K562 (cell line): ENCODE measurements around the gene BRAP. TPM values are rescaled to one million over a fixed set of nuclear protein-coding genes. Genes with fewer than 3 reads are reported as not detected.

Experiments used
- CCNT2 ChIP-seq: IDR thresholded peaks from 2 replicates; pipeline ENCODE4 v1.6.1; 2011; ENCODE audit warnings: borderline replicate concordance, low read depth, mild to moderate bottlenecking, moderate library complexity, mixed read lengths, low read length; ENCODE audit not compliant: insufficient read length; ENCODE audit errors: extremely low read depth
- HDAC8 ChIP-seq: fragments of 450-650 bp; IDR thresholded peaks from 2 replicates; pipeline ENCODE4 v1.6.1; 2016; ENCODE audit warnings: mild to moderate bottlenecking, missing genetic modification characterization, moderate library complexity, missing compliant biosample characterization
- MCM3 ChIP-seq: fragments of 450-650 bp; IDR thresholded peaks from 2 replicates; pipeline ENCODE4 v1.6.1; 2016
- MEF2A ChIP-seq: IDR thresholded peaks from 2 replicates; pipeline ENCODE4 v1.6.1; 2011; ENCODE audit warnings: low read depth, mild to moderate bottlenecking, low read length, moderate library complexity; ENCODE audit not compliant: control insufficient read depth
- NELFE ChIP-seq: IDR thresholded peaks from 2 replicates; pipeline ENCODE4 v1.6.1; 2011; ENCODE audit warnings: mild to moderate bottlenecking; ENCODE audit not compliant: insufficient read depth, insufficient read length
- PHF20 ChIP-seq: fragments of 450-650 bp; IDR thresholded peaks from 2 replicates; pipeline ENCODE4 v1.6.1; 2018; ENCODE audit not compliant: partially characterized antibody
- POLR2B ChIP-seq: fragments of 450-650 bp; IDR thresholded peaks from 2 replicates; pipeline ENCODE4 v1.6.1; 2018; ENCODE audit warnings: low read depth; ENCODE audit not compliant: partially characterized antibody
- RBM14 ChIP-seq: fragments of 200-400 bp; formaldehyde crosslinking; IDR thresholded peaks from 2 replicates; pipeline ENCODE4 v1.6.1; 2018; ENCODE audit warnings: low read depth, mild to moderate bottlenecking, low read length, moderate library complexity, borderline replicate concordance; ENCODE audit not compliant: insufficient read depth
- SAFB ChIP-seq: fragments of 200-400 bp; formaldehyde crosslinking; IDR thresholded peaks from 2 replicates; pipeline ENCODE4 v1.6.1; 2017; ENCODE audit warnings: low read depth, low read length, borderline replicate concordance
- SMAD4 ChIP-seq: fragments of 250-450 bp; sonication (Bioruptor Pico); conservative IDR thresholded peaks from 2 replicates; pipeline ENCODE4 v1.8.0; 2021; ENCODE audit warnings: inconsistent platforms, mild to moderate bottlenecking, moderate library complexity
- SMARCE1 ChIP-seq: fragments of 450-650 bp; IDR thresholded peaks from 2 replicates; pipeline ENCODE4 v1.7.1; 2016; ENCODE audit warnings: mild to moderate bottlenecking
- XRCC3 ChIP-seq: fragments of 450-650 bp; IDR thresholded peaks from 2 replicates; pipeline ENCODE4 v1.6.1; 2017; ENCODE audit warnings: mild to moderate bottlenecking, moderate library complexity
- ZBTB8A ChIP-seq: fragments of 450-650 bp; IDR thresholded peaks from 2 replicates; pipeline ENCODE4 v1.6.1; 2018; ENCODE audit warnings: mild to moderate bottlenecking, moderate library complexity; ENCODE audit not compliant: partially characterized antibody
- ZNF274 ChIP-seq: IDR thresholded peaks from 2 replicates; pipeline ENCODE4 v1.6.1; 2011; ENCODE audit warnings: low read depth, mild to moderate bottlenecking, low read length, moderate library complexity, borderline replicate concordance
- ZNF311 ChIP-seq: fragments of 250-450 bp; sonication (Bioruptor Pico); IDR thresholded peaks from 2 replicates; pipeline ENCODE4 v1.4.0; 2020; ENCODE audit warnings: mild to moderate bottlenecking, moderate library complexity
- ZNF445 ChIP-seq: fragments of 250-450 bp; sonication (Bioruptor Pico); IDR thresholded peaks from 2 replicates; pipeline ENCODE4 v1.4.0; 2020; ENCODE audit warnings: low read depth, mild to moderate bottlenecking, moderate library complexity
- ZNF77 ChIP-seq: fragments of 250-450 bp; sonication (Bioruptor Pico); IDR thresholded peaks from 2 replicates; pipeline ENCODE4 v1.5.0; 2020
- polyA plus RNA-seq, 8 experiments: library from polyadenylated mRNA; depleted of rRNA in 4 of 8; stranded (reverse) in 5 of 8; unstranded in 3 of 8; fragments of >200 nt; fragmentation: Nextera tagmentation in 2 of 8; fragmentation: Illumina TruSeq in 1 of 8; extraction: Ambion mirVana in 2 of 8; extraction: Trizol in 1 of 8; gene quantifications; 2 replicates each; pipeline versions ENCODE4 v1.2.1 to v1.2.3, GENCODE V29; 2011 to 2014; ENCODE audit warnings: inconsistent platforms in 1 of 8, missing spikeins in 1 of 8
- total RNA-seq, 7 experiments: library from RNA; depleted of rRNA in 6 of 7; stranded (reverse); fragments of >200 nt in 6 of 7; fragmentation: Illumina TruSeq in 2 of 7; extraction: Trizol in 2 of 7; gene quantifications; 2 replicates each; pipeline versions ENCODE4 v1.2.1 to v1.2.3, GENCODE V29; 2011 to 2021; ENCODE audit warnings: low replicate concordance in 1 of 7
- TF ChIP-seq, protein P1 (sequence below): fragments of 450-650 bp; formaldehyde crosslinking; IDR thresholded peaks from 2 replicates; pipeline ENCODE4 v1.4.0; 2022; ENCODE audit warnings: mild to moderate bottlenecking, moderate library complexity
- TF ChIP-seq, protein P2 (sequence below), 2 experiments: fragments of 200-800 bp in 1 of 2; sonication (Bioruptor generic) in 1 of 2; sonication (generic) in 1 of 2; formaldehyde crosslinking in 1 of 2; IDR thresholded peaks in 1 of 2; conservative IDR thresholded peaks in 1 of 2; 2 replicates each; pipeline versions ENCODE4 v1.5.0 to v1.6.1; 2016 to 2020; ENCODE audit warnings: missing compliant biosample characterization in 1 of 2, missing genetic modification characterization in 1 of 2, missing genetic modification reagents in 1 of 2
- TF ChIP-seq, protein P3 (sequence below): sonication (generic); formaldehyde crosslinking; IDR thresholded peaks from 2 replicates; pipeline ENCODE4 v1.8.0; 2022; ENCODE audit warnings: mild to moderate bottlenecking, missing genetic modification reagents
- TF ChIP-seq, protein P4 (sequence below), 2 experiments: IDR thresholded peaks; 2 replicates each; pipeline ENCODE4 v1.6.1; 2012; ENCODE audit warnings: improper control_type of control experiment in 2 of 2, low read depth in 2 of 2, low read length in 2 of 2, borderline replicate concordance in 1 of 2

Gene BRAP
- total and polyA plus RNA-seq, 9 of the 15 experiments (the other 6 are each of a cell fraction or from before 2014, with no cell fraction given) = 2.2 to 32.6 (median 27.5) TPM

DNA sequence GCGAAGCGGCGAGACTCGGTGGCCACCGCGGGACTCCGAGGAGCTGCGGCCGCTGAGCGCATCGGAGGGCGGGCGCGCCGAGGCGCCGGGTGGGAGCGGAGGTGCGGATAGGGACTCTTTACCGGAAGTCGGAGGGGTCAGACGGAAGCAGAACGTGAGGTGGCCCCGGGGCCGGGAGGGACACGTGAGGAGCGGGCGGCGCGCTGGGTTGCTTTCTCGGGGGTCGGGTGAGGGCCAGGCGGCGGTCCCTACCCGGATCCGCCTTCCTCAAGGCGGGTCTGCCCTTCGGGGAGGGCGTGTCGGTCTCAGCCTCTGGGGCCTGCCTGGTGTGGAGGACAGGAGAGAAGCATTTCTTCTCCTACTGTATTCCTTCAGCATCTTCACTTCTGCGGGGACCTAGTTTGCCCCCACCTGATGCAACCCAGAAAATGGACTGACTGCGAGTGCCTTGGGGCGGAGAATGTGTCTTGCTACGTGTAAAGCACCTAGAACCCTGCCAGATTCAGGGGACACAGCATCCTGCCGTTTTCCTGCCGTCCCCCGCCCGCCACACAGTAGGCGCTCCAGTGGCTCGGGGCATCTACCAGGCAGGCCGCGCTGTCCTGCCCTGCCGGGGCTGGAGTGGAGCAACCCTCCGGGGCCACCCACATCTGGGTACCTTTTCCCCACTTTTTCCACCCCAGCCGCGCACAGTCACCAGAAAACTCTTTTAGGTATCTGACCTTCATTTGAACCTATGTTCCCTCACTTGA, 86.1 kb downstream of the BRAP start (continued):
- no peak for TF ChIP-seq ZNF311
- TF ChIP-seq ZNF445 = no peak
- TF ChIP-seq ZNF77 (CRISPR knock-in tag) = no peak
- TF ChIP-seq, protein P1, sequence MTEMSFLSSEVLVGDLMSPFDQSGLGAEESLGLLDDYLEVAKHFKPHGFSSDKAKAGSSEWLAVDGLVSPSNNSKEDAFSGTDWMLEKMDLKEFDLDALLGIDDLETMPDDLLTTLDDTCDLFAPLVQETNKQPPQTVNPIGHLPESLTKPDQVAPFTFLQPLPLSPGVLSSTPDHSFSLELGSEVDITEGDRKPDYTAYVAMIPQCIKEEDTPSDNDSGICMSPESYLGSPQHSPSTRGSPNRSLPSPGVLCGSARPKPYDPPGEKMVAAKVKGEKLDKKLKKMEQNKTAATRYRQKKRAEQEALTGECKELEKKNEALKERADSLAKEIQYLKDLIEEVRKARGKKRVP (CRISPR knock-in tag) = no peak
- TF ChIP-seq ZBTB8A = no peak
- TF ChIP-seq NELFE = no peak
- TF ChIP-seq, protein P2, sequence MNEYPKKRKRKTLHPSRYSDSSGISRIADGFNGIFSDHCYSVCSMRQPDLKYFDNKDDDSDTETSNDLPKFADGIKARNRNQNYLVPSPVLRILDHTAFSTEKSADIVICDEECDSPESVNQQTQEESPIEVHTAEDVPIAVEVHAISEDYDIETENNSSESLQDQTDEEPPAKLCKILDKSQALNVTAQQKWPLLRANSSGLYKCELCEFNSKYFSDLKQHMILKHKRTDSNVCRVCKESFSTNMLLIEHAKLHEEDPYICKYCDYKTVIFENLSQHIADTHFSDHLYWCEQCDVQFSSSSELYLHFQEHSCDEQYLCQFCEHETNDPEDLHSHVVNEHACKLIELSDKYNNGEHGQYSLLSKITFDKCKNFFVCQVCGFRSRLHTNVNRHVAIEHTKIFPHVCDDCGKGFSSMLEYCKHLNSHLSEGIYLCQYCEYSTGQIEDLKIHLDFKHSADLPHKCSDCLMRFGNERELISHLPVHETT (CRISPR knock-in tag; conservative IDR thresholded peaks at IDR 0.05 in 1 of 2, IDR thresholded peaks at IDR 0.05 in 1 of 2) = peak in 1 of 2 experiments; percentile 97; a peak in 2 of 4 replicates
- TF ChIP-seq CCNT2 = peak; percentile 61
- peak; percentile 95 for TF ChIP-seq SMAD4 (CRISPR knock-in tag)
- peak; percentile 58 for TF ChIP-seq PHF20
- no peak for TF ChIP-seq MCM3
- no peak for TF ChIP-seq ZNF274
- no peak for TF ChIP-seq MEF2A
- peak; percentile 66; the same call in 1 of the 2 replicates for TF ChIP-seq SMARCE1
- TF ChIP-seq XRCC3 = no peak
- TF ChIP-seq HDAC8 = no peak
- TF ChIP-seq, protein P3, sequence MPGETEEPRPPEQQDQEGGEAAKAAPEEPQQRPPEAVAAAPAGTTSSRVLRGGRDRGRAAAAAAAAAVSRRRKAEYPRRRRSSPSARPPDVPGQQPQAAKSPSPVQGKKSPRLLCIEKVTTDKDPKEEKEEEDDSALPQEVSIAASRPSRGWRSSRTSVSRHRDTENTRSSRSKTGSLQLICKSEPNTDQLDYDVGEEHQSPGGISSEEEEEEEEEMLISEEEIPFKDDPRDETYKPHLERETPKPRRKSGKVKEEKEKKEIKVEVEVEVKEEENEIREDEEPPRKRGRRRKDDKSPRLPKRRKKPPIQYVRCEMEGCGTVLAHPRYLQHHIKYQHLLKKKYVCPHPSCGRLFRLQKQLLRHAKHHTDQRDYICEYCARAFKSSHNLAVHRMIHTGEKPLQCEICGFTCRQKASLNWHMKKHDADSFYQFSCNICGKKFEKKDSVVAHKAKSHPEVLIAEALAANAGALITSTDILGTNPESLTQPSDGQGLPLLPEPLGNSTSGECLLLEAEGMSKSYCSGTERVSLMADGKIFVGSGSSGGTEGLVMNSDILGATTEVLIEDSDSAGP = no peak
- peak; percentile 90 for TF ChIP-seq POLR2B
- no peak for TF ChIP-seq SAFB
- TF ChIP-seq, protein P4, sequence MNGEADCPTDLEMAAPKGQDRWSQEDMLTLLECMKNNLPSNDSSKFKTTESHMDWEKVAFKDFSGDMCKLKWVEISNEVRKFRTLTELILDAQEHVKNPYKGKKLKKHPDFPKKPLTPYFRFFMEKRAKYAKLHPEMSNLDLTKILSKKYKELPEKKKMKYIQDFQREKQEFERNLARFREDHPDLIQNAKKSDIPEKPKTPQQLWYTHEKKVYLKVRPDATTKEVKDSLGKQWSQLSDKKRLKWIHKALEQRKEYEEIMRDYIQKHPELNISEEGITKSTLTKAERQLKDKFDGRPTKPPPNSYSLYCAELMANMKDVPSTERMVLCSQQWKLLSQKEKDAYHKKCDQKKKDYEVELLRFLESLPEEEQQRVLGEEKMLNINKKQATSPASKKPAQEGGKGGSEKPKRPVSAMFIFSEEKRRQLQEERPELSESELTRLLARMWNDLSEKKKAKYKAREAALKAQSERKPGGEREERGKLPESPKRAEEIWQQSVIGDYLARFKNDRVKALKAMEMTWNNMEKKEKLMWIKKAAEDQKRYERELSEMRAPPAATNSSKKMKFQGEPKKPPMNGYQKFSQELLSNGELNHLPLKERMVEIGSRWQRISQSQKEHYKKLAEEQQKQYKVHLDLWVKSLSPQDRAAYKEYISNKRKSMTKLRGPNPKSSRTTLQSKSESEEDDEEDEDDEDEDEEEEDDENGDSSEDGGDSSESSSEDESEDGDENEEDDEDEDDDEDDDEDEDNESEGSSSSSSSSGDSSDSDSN (IDR thresholded peaks at IDR 0.05; ENCODE audit: borderline replicate concordance in 1 of 2, low read depth in 2 of 2, low read length in 2 of 2) = peak in 1 of 2 experiments; percentile 77; a peak in 2 of 4 replicates
- no peak for TF ChIP-seq RBM14
